Measurements from ENCODE around the gene ARPIN. TPM values are rescaled to one million over a fixed set of nuclear protein-coding genes. Genes with fewer than 3 reads are reported as not detected.
A peak's percentile ranks its signal among the peaks of the same experiment; 100 is the strongest.

Gene ARPIN
- total RNA-seq, 1 experiment from 2014 or later, result 8.8 TPM

DNA sequence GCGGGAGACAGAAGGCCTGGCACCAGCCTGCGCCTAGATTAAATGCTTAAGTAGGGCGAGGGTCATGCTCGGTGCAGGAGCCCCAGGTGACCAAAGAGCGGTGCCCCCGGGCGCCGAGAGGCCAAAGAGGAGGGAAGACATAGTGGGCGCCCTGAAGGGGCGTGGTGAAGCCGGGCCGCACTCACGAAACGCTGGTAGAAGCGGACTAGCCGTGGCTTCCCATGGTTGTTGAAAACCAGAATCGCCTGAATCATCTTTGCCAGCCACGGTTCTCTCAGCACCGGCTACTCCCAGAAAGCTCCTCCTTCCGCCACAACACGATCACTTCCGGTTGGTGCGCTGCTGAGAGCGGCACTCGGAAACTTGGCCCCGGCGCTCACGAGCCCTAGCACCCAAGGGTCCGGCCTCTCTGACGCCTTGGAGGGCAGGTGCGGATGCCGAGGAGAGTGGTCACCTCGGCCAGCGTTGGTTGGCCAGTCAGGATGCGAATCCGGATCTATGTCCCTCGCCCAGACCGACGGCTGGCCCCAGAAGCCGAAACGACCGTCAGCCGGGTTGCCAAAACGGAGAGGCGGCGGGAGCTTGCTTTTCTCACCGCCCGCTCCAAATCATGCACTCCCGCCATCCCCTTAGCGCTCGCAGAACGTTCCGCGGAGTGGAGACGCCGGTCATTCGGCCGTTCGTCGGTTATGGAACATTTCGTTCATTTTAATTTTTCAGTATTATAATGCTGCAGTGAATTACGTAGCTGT, 18.9 kb downstream of the ARPIN start, which contains the start of gene AP3S2:
Gene AP3S2 (minus strand): TSS at position 299 of the 752 bp plus-strand sequence. CDS start 45 bp downstream, at position 254.
- RAD21 ChIA-PET (ENCODE audit: low non-redundant PET in 1 of 2, low total read pairs in 2 of 2, uncharacterized antibody in 2 of 2, unreplicated experiment in 2 of 2), result interaction anchor here in 1 of 2 experiments (1.2 kb wide), 1 partner anchor 133 kb away, joined by 3 read pairs; no protein-coding TSS in a partner anchor
- Histone ChIP-seq H3K9me3 (ENCODE audit: control insufficient read depth in 1 of 2, insufficient read depth in 1 of 2, low read depth in 1 of 2, low read length in 2 of 2) (no peaks in the 10 kb centered on the region), H3K9ac (ENCODE audit: low read length) (peak within 1 kb of the TSS; percentile 86), H3K4me2 (ENCODE audit: low read length) (peak within 1 kb of the TSS; percentile 87), H3K36me3 (ENCODE audit: control insufficient read depth in 1 of 2, insufficient read depth in 2 of 2, low read length in 2 of 2) (peaks cover 3% of the 10 kb centered on the region in 2 experiments; a peak in 2 of 4 replicates), H4K20me1 (ENCODE audit: insufficient read depth) (no peaks in the 10 kb centered on the region), H3K79me2 (ENCODE audit: insufficient read depth, low read length) (peaks cover 48% of the 10 kb centered on the region), H3K27me3 (ENCODE audit: insufficient read depth, low read length) (no peaks in the 10 kb centered on the region), H3K4me1 (ENCODE audit: control insufficient read depth in 1 of 2, insufficient read depth in 2 of 2, low read length in 2 of 2) (peaks cover 0 to 16% of the 10 kb centered on the region in 2 experiments; a peak in 2 of 4 replicates), H3K4me3 (replicated peaks in 1 of 2; ENCODE audit: low read depth in 1 of 2, low read length in 2 of 2) (peak within 1 kb of the TSS; percentile 68 to 85), H2AFZ (ENCODE audit: low read depth, low read length, poor library complexity, severe bottlenecking) (peak within 1 kb of the TSS; percentile 63), H3K27ac (ENCODE audit: low read depth, low read length) (peak within 1 kb of the TSS; percentile 74), H3K9me2 (ENCODE audit: insufficient read depth) (no peaks in the 10 kb centered on the region)
- ATAC-seq (peak; percentile 86), DNase-seq (ENCODE audit: low read depth, low spot score) (peak; percentile 92)
- POLR2A ChIA-PET, result interaction anchor here (1.0 kb wide), 2 partner anchors 19 to 340 kb away, joined by 4 read pairs; partner anchors contain the start of genes ARPIN, CIB1 and GDPGP1
- CTCF ChIA-PET, result interaction anchor here (1.3 kb wide), 1 partner anchor 19 kb away, joined by 6 read pairs; no protein-coding TSS in a partner anchor
- intact Hi-C loops (cut with micrococcal nuclease), result loop anchor here (1.0 kb wide), 1 partner anchor 77 kb away; no protein-coding TSS in a partner anchor
- BruUV-seq (replicated peaks), result TSS peak; percentile 96
- TF ChIP-seq EGR1 (IDR thresholded peaks at IDR 0.05; ENCODE audit: low read depth) (no peak), FOSL1 (IDR thresholded peaks at IDR 0.05; ENCODE audit: low read depth) (no peak), JUND (IDR thresholded peaks at IDR 0.05) (peak; percentile 52), YY1 (IDR thresholded peaks at IDR 0.05; ENCODE audit: extremely low read depth, insufficient replicate concordance, low read depth, low read length) (peak; percentile 81), RAD21 (IDR thresholded peaks at IDR 0.05; ENCODE audit: low read depth) (peak; percentile 17; the same call in 1 of the 2 replicates), EZH2 (IDR thresholded peaks at IDR 0.05) (no peak), ELF1 (IDR thresholded peaks at IDR 0.05; ENCODE audit: borderline replicate concordance, low read depth) (peak; percentile 82), ZFX (IDR thresholded peaks at IDR 0.05) (peak; percentile 90), SP1 (IDR thresholded peaks at IDR 0.05; ENCODE audit: low read depth) (peak; percentile 86; the same call in 1 of the 2 replicates), SIN3A (IDR thresholded peaks at IDR 0.05; ENCODE audit: low read depth) (peak; percentile 91), POLR2AphosphoS5 (IDR thresholded peaks at IDR 0.05; ENCODE audit: low read depth, low read length) (peak; percentile 91), POLR2A (IDR thresholded peaks at IDR 0.05; ENCODE audit: borderline replicate concordance, extremely low read depth, insufficient read depth, insufficient read length) (no peak), CEBPB (IDR thresholded peaks at IDR 0.05; ENCODE audit: low read depth) (no peak), TCF7L2 (IDR thresholded peaks at IDR 0.05; ENCODE audit: borderline replicate concordance, extremely low read depth, insufficient read depth, insufficient read length) (no peak), SRF (IDR thresholded peaks at IDR 0.05; ENCODE audit: low read depth) (peak; percentile 80), ZNF274 (IDR thresholded peaks at IDR 0.05; ENCODE audit: low read depth, low read length) (no peak)
- TF ChIP-seq, protein P1, sequence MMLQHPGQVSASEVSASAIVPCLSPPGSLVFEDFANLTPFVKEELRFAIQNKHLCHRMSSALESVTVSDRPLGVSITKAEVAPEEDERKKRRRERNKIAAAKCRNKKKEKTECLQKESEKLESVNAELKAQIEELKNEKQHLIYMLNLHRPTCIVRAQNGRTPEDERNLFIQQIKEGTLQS (IDR thresholded peaks at IDR 0.05), result no peak
- TF ChIP-seq, protein P2, sequence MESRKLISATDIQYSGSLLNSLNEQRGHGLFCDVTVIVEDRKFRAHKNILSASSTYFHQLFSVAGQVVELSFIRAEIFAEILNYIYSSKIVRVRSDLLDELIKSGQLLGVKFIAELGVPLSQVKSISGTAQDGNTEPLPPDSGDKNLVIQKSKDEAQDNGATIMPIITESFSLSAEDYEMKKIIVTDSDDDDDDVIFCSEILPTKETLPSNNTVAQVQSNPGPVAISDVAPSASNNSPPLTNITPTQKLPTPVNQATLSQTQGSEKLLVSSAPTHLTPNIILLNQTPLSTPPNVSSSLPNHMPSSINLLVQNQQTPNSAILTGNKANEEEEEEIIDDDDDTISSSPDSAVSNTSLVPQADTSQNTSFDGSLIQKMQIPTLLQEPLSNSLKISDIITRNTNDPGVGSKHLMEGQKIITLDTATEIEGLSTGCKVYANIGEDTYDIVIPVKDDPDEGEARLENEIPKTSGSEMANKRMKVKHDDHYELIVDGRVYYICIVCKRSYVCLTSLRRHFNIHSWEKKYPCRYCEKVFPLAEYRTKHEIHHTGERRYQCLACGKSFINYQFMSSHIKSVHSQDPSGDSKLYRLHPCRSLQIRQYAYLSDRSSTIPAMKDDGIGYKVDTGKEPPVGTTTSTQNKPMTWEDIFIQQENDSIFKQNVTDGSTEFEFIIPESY (IDR thresholded peaks at IDR 0.05; ENCODE audit: extremely low read depth, insufficient replicate concordance, low read length), result peak; percentile 59
- TF ChIP-seq, protein P3, sequence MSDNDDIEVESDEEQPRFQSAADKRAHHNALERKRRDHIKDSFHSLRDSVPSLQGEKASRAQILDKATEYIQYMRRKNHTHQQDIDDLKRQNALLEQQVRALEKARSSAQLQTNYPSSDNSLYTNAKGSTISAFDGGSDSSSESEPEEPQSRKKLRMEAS (IDR thresholded peaks at IDR 0.05), result peak; percentile 97
- TF ChIP-seq, protein P4, sequence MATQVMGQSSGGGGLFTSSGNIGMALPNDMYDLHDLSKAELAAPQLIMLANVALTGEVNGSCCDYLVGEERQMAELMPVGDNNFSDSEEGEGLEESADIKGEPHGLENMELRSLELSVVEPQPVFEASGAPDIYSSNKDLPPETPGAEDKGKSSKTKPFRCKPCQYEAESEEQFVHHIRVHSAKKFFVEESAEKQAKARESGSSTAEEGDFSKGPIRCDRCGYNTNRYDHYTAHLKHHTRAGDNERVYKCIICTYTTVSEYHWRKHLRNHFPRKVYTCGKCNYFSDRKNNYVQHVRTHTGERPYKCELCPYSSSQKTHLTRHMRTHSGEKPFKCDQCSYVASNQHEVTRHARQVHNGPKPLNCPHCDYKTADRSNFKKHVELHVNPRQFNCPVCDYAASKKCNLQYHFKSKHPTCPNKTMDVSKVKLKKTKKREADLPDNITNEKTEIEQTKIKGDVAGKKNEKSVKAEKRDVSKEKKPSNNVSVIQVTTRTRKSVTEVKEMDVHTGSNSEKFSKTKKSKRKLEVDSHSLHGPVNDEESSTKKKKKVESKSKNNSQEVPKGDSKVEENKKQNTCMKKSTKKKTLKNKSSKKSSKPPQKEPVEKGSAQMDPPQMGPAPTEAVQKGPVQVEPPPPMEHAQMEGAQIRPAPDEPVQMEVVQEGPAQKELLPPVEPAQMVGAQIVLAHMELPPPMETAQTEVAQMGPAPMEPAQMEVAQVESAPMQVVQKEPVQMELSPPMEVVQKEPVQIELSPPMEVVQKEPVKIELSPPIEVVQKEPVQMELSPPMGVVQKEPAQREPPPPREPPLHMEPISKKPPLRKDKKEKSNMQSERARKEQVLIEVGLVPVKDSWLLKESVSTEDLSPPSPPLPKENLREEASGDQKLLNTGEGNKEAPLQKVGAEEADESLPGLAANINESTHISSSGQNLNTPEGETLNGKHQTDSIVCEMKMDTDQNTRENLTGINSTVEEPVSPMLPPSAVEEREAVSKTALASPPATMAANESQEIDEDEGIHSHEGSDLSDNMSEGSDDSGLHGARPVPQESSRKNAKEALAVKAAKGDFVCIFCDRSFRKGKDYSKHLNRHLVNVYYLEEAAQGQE (IDR thresholded peaks at IDR 0.05; ENCODE audit: low read depth), result no peak
